Measurements from ENCODE around the gene ACSL1. TPM values are rescaled to one million over a fixed set of nuclear protein-coding genes. Genes with fewer than 3 reads are reported as not detected.
A peak's percentile ranks its signal among the peaks of the same experiment; 100 is the strongest.

ACSL1 gene
- total RNA-seq, 1 donor = 57.5 TPM

- no peaks in the 10 kb centered on the region for H3K27me3 ChIP-seq (ENCODE audit: insufficient read depth, low read length)
- no peak for DNase-seq (ENCODE audit: insufficient read length, low spot score, missing footprints)
- no peak overlapping the region for H3K4me2 ChIP-seq (ENCODE audit: insufficient read depth, low read length)
- H3K79me2 ChIP-seq (ENCODE audit: insufficient read depth, low read length) = no peaks in the 10 kb centered on the region
- H3K27ac ChIP-seq (ENCODE audit: low read depth, low read length) = no peak overlapping the region
- peak overlapping the region; percentile 0 for H2AFZ ChIP-seq (ENCODE audit: low read length)
- TF ChIP-seq, protein P1, sequence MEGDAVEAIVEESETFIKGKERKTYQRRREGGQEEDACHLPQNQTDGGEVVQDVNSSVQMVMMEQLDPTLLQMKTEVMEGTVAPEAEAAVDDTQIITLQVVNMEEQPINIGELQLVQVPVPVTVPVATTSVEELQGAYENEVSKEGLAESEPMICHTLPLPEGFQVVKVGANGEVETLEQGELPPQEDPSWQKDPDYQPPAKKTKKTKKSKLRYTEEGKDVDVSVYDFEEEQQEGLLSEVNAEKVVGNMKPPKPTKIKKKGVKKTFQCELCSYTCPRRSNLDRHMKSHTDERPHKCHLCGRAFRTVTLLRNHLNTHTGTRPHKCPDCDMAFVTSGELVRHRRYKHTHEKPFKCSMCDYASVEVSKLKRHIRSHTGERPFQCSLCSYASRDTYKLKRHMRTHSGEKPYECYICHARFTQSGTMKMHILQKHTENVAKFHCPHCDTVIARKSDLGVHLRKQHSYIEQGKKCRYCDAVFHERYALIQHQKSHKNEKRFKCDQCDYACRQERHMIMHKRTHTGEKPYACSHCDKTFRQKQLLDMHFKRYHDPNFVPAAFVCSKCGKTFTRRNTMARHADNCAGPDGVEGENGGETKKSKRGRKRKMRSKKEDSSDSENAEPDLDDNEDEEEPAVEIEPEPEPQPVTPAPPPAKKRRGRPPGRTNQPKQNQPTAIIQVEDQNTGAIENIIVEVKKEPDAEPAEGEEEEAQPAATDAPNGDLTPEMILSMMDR (IDR thresholded peaks at IDR 0.05; ENCODE audit: extremely low read depth, low read depth, low read length) = no peak
- H3K36me3 ChIP-seq (ENCODE audit: insufficient read depth, low read length) = peaks cover 10% of the 10 kb centered on the region
- no peaks in the 10 kb centered on the region for H4K20me1 ChIP-seq (ENCODE audit: insufficient read depth, low read length)
- no peaks in the 10 kb centered on the region for H3K4me1 ChIP-seq (ENCODE audit: insufficient read depth, low read length)
- H3K9me3 ChIP-seq (ENCODE audit: low read depth, low read length) = no peaks in the 10 kb centered on the region
- H3K4me3 ChIP-seq (ENCODE audit: insufficient read depth, low read length) = no peak overlapping the region
Observed at GRCh38 chr4:184706453-184706852, 119.3 kb downstream of the ACSL1 start.

DNA sequence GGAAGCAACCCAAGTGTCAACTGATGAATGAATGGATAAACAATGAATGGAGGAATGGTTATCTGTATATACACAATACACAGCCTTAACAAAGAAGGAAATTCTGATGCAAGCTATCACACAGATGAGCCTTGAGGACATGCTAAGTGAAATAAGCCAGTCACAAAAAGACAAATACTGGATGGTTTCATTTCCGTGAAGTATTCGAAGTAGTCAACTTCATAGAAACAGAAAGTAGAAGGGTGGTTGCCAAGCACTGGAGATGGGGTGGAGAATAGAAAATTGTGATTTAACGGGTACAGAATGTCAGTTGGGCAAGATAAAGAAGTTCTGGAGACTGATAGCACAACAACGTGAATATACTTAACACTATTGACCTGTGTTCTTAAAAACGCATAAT lies 120.1 kb downstream of the ACSL1 start:
- no peak overlapping the region for H3K4me3 ChIP-seq (ENCODE audit: insufficient read depth, low read length)
- peak overlapping the region; percentile 21 for H2AFZ ChIP-seq (ENCODE audit: low read length)
- TF ChIP-seq, protein P1 (IDR thresholded peaks at IDR 0.05; ENCODE audit: extremely low read depth, low read depth, low read length) = no peak
- H3K9me3 ChIP-seq (ENCODE audit: low read depth, low read length) = no peaks in the 10 kb centered on the region
- H3K4me2 ChIP-seq (ENCODE audit: insufficient read depth, low read length) = no peak overlapping the region
- no peaks in the 10 kb centered on the region for H4K20me1 ChIP-seq (ENCODE audit: insufficient read depth, low read length)
- no peaks in the 10 kb centered on the region for H3K4me1 ChIP-seq (ENCODE audit: insufficient read depth, low read length)
- no peaks in the 10 kb centered on the region for H3K79me2 ChIP-seq (ENCODE audit: insufficient read depth, low read length)
- DNase-seq (ENCODE audit: insufficient read length, low spot score, missing footprints) = no peak
- H3K36me3 ChIP-seq (ENCODE audit: insufficient read depth, low read length) = peaks cover 10% of the 10 kb centered on the region
- no peaks in the 10 kb centered on the region for H3K27me3 ChIP-seq (ENCODE audit: insufficient read depth, low read length)
- H3K27ac ChIP-seq (ENCODE audit: low read depth, low read length) = no peak overlapping the region

Small RNA genes lying within 50 kb of the gene (small RNA-seq; reads per million reads assigned to genes)
- gene MIR3945 = not detected

Other genes starting within 250 kb of the ACSL1 start
- 56.0 and 59.4 TPM in 2 replicates for gene CASP3, start 176.5 kb downstream of the ACSL1 start, total RNA-seq
- gene PRIMPOL, start 176.2 kb downstream of the ACSL1 start, total RNA-seq = 15.6 and 16.6 TPM in 2 replicates
- 5.1 and 6.8 TPM in 2 replicates for gene CENPU, start 91.9 kb downstream of the ACSL1 start, total RNA-seq
- gene HELT, start 192.5 kb upstream of the ACSL1 start, total RNA-seq = not detected in 2 replicates